HFFc6 (cell line): ENCODE results near the gene TRIM54. TPM values are rescaled to one million over a fixed set of nuclear protein-coding genes. Genes with fewer than 3 reads are reported as not detected.
A peak's percentile ranks its signal among the peaks of the same experiment; 100 is the strongest.
"Not testable (repeated sequence)": the region's sequence is repeated elsewhere in the genome, so short reads cannot be mapped to it uniquely, and the experiment has no call there.

Experiments used
- DNase-seq: peaks from one replicate; pipeline ENCODE4 v3.0.0-alpha.2; 2018
- H3K27ac Mint-ChIP-seq: 2 replicates; pipeline ENCODE4 v1.8.0; 2020; ENCODE audit warnings: mild to moderate bottlenecking, mixed read lengths
- H3K27me3 Mint-ChIP-seq: 2 replicates; pipeline ENCODE4 v1.8.0; 2021; ENCODE audit warnings: mild to moderate bottlenecking, moderate library complexity, mixed read lengths; ENCODE audit not compliant: insufficient read depth
- H3K36me3 Mint-ChIP-seq: 2 replicates; pipeline ENCODE4 v1.8.0; 2021; ENCODE audit warnings: low read depth, mixed read lengths
- H3K4me1 Mint-ChIP-seq: 2 replicates; pipeline ENCODE4 v1.8.0; 2020; ENCODE audit warnings: low read depth, mixed read lengths
- H3K4me3 Mint-ChIP-seq: 2 replicates; pipeline ENCODE4 v1.8.0; 2020; ENCODE audit warnings: mild to moderate bottlenecking, moderate library complexity, mixed read lengths
- H3K9me3 Mint-ChIP-seq: 2 replicates; pipeline ENCODE4 v1.8.0; 2020; ENCODE audit warnings: mild to moderate bottlenecking, mixed read lengths
- total RNA-seq, 6 experiments: library from RNA; stranded (reverse); fragmentation: NEBNext Ultra II Directional; extraction: Animal tissue kit (Norgen Biotek cat#: 25700); gene quantifications; 2 replicates in 1 of 6; 3 replicates in 5 of 6; pipeline ENCODE4 v1.2.3, GENCODE V29; 2021
- TF ChIP-seq, protein P1 (sequence below): fragments of 200-600 bp; sonication (generic); IDR thresholded peaks from 2 replicates; pipeline ENCODE4 v1.5.0; 2021; ENCODE audit warnings: antibody characterized with exemption, mild to moderate bottlenecking

TRIM54 gene
- total RNA-seq, 6 experiments from 2014 or later = not detected

DNA sequence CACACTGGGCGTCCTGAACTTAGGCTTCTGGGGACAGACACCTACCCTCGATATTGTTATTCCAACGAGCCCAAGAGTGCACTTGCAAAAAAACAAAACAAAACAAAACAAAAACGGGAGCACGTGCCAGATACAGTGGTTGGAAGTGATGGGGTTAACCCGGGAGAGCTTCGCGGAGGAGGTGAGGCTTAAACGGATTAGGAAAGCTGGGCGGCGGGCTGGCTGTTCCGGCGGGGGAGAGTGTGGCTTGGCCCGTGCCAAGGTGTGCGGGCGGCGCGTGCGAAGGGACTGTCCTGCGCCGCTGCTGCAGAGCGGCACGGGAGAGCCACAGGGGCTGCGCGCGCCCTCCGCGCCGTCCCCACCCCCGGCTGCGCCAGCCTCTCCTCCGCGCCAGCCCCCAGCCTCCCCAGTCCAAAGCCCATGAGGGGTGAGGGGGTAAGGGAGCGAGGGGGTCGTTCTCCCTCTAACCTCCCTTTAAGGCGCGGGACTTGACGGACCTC lies 17.9 kb upstream of the TRIM54 start:
- Mint-ChIP-seq H3K27ac (no peak overlapping the region), H3K4me3 (peak overlapping the region; percentile 31; the same call in 1 of the 2 replicates), H3K36me3 (no peaks in the 10 kb centered on the region), H3K27me3 (peaks cover 38% of the 10 kb centered on the region), H3K4me1 (peaks cover 14% of the 10 kb centered on the region), H3K9me3 (no peaks in the 10 kb centered on the region)
- no peak for DNase-seq
- TF ChIP-seq, protein P1, sequence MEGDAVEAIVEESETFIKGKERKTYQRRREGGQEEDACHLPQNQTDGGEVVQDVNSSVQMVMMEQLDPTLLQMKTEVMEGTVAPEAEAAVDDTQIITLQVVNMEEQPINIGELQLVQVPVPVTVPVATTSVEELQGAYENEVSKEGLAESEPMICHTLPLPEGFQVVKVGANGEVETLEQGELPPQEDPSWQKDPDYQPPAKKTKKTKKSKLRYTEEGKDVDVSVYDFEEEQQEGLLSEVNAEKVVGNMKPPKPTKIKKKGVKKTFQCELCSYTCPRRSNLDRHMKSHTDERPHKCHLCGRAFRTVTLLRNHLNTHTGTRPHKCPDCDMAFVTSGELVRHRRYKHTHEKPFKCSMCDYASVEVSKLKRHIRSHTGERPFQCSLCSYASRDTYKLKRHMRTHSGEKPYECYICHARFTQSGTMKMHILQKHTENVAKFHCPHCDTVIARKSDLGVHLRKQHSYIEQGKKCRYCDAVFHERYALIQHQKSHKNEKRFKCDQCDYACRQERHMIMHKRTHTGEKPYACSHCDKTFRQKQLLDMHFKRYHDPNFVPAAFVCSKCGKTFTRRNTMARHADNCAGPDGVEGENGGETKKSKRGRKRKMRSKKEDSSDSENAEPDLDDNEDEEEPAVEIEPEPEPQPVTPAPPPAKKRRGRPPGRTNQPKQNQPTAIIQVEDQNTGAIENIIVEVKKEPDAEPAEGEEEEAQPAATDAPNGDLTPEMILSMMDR = no peak

DNA sequence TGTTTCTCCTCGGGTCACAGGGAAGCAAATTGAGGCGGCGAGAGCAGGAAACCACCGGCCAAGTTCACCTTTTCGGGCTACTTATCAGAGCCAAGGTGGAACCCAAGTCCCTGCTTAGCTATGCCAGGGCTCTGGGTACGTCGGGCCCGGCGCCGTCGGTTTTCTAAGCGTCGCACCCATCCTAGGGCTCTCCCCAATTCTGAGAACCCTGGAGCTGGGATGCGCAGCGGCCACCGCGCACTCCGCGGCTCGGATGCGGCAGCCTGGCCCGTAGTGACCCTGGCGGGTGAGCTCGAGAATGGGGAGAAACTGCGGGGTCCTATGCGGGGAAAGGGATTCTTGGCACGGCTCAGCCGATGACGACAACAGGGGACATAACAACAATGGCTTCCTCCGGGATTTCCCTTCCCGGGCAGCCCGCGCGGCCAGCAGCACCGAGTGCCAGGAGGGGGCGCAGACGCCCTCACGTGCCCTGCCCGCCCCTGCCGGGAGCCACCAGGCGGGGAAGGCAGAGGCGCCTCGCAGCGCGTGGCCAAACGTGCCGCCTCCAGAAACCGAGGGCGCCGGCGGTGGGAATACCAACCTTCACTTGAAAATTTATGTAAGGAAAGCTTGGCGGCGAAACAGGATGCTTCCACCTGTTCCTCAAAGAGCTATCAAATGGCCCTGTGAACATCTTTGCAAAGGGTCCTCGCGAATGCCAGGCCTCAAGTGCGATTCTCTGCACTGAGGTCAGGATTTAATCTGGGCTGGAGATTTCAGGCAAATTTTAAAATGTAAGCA lies 17.3 kb upstream of the TRIM54 start:
- Mint-ChIP-seq H3K36me3 (no peaks in the 10 kb centered on the region), H3K4me3 (peak overlapping the region; percentile 62), H3K4me1 (peaks cover 14% of the 10 kb centered on the region), H3K9me3 (no peaks in the 10 kb centered on the region), H3K27ac (no peak overlapping the region), H3K27me3 (peaks cover 36% of the 10 kb centered on the region)
- TF ChIP-seq, protein P1 = peak; percentile 73
- DNase-seq = peak; percentile 28

DNA sequence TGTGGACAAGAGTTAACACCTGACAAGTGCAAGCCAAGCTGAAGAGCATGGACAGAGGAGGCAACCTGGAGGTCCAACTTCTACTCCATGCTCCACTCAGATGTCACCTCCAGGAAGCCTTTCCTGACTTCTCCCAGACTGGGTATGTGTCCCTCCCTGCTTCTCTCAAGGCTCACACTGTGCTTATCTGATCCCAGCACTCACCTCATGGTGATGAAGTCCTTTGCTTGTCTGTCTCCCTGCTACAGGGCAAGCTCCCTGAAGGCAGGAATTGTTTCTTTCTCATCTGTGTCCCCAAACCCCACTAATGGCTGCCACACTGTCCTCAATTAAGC lies 16.7 kb upstream of the TRIM54 start:
- no peaks in the 10 kb centered on the region for H3K36me3 Mint-ChIP-seq
- H3K4me3 Mint-ChIP-seq = no peak overlapping the region
- DNase-seq = no peak
- H3K4me1 Mint-ChIP-seq = peaks cover 19% of the 10 kb centered on the region
- H3K9me3 Mint-ChIP-seq = no peaks in the 10 kb centered on the region
- H3K27me3 Mint-ChIP-seq = peaks cover 34% of the 10 kb centered on the region
- no peak overlapping the region for H3K27ac Mint-ChIP-seq
- TF ChIP-seq, protein P1 = no peak

DNA sequence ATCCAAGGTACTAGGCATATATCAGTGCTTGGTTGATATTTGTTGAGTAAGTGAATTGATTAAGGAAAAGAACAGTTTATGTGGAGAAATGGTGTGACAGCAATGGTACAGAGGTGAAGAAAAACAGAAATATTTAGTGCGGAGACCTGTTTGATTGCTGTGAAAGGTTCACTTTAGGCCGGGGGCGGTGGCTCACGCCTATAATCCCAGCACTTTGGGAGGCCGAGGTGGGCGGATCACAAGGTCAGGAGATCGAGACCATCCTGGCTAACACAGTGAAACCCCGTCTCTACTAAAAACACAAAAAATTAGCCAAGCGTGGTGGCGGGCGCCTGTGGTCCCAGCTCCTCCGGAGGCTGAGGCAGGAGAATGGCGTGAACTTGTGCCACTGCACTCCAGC lies 13.9 kb upstream of the TRIM54 start:
- H3K9me3 Mint-ChIP-seq, H3K27ac Mint-ChIP-seq, H3K4me3 Mint-ChIP-seq: not testable (repeated sequence)

DNA sequence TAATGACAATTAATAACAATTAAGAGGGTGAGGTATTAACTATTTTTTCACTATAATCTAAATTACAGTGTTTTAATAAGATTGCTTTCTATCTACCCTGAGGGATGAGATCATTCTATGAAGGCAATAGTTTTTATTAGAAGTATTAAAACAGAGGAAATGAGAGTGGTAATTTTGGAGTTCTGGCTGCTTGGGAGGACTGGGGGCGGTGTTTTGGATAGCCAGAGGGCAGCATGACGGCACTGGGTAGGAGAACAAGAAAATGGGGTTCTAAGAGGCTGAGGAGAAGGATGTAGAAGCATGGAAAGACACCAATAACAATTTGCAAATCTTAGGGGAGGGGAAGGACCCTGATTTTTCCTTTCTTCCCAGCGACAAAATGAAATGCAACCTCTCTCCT lies 12.1 kb upstream of the TRIM54 start:
- DNase-seq = no peak

More for the DNA sequence above, 13.9 kb upstream of the TRIM54 start:
- H3K36me3 Mint-ChIP-seq, DNase-seq: not testable (repeated sequence)
- Mint-ChIP-seq H3K27me3 (peaks cover 24% of the 10 kb centered on the region), H3K4me1 (peaks cover 22% of the 10 kb centered on the region)

DNA sequence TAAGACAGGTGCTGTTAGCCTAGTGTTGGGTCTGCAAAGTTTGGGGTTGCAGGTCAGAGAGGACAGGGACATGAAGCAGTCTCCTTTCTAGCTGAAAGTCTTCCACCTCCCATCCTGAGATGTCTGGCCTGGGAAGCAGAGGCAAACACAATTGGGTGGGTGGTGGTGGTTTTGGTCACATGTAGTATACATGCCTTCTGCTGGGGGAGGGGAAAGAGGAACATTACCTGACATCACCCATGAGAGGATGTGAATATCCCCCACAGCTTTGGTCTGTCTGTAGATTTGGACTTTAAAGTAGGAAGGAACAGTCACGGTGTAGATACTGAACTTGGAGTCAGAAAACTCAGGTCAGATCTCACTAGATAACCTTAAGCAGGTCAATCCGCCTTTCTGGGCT lies 11.6 kb upstream of the TRIM54 start:
- H3K27me3 Mint-ChIP-seq = peaks cover 12% of the 10 kb centered on the region
- TF ChIP-seq, protein P1 = no peak
- H3K4me3 Mint-ChIP-seq = no peak overlapping the region
- H3K4me1 Mint-ChIP-seq = peaks cover 16% of the 10 kb centered on the region
- no peaks in the 10 kb centered on the region for H3K9me3 Mint-ChIP-seq
- no peak overlapping the region for H3K27ac Mint-ChIP-seq
- H3K36me3 Mint-ChIP-seq = no peaks in the 10 kb centered on the region
- DNase-seq = no peak

More for the DNA sequence above, 12.1 kb upstream of the TRIM54 start:
- Mint-ChIP-seq H3K4me1 (peaks cover 16% of the 10 kb centered on the region), H3K27me3 (peaks cover 12% of the 10 kb centered on the region), H3K9me3 (no peaks in the 10 kb centered on the region), H3K4me3 (no peak overlapping the region), H3K36me3 (no peaks in the 10 kb centered on the region), H3K27ac (no peak overlapping the region)
- TF ChIP-seq, protein P1 = no peak
